ENCODE data around the gene CLHC1.

DNA sequence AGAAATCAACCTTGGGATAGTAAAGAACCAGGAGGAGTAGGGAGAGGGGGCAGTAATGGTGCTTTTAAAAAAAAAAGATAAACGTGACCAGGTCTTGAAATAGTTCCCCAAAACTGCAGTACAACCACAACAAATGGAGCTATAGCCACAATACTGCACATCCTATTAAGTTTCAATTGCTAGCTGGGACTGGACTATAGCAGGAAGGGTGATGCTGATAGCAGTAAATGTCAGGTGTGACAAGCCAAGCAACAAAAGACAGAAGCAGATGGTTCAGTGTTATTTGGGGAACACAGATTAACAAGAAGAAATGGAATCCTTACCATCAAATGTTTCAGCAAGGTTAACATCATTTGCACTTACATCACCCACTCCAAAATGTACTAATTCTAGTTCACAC, 10.5 kb upstream of the CLHC1 start:
- TF ChIP-seq EZH2 (IDR thresholded peaks at IDR 0.05; ENCODE audit: insufficient read depth, poor library complexity, severe bottlenecking): no peak
- no peak for TF ChIP-seq EZH2phosphoT487 (IDR thresholded peaks at IDR 0.05; ENCODE audit: insufficient read depth, low read depth)

Measured in GM23248 (cell line).